GDM1 (cell line): Measurements from ENCODE around the gene HDAC1.
A peak's percentile ranks its signal among the peaks of the same experiment; 100 is the strongest.

Experiments
- DNase-seq: peaks from one replicate; lab custom pipeline; 2025; lab: John Stamatoyannopoulos, UW

HDAC1 gene

DNA sequence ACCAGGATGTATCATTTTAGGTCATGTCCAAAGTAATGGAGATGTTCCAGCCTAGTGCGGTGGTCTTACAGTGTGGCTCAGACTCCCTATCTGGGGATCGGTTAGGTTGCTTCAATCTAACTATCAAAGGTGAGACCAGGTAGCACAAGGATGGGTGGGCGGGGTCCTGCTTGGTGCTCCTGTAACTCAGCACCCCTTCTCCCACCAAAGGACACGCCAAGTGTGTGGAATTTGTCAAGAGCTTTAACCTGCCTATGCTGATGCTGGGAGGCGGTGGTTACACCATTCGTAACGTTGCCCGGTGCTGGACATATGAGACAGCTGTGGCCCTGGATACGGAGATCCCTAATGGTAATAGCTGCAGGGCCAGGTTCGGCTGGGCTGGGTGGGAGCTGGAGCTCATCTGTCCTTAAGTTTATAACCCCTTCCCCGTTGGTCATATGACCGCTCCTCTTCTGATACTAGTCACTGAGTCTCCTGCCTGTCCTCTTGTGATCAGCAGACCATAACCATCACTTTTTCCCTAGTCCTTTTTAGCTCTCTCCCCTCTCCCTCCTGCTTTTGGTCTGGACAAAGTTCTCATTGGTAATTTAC, 38.8 kb downstream of the HDAC1 start:
- DNase-seq, result no peak

DNA sequence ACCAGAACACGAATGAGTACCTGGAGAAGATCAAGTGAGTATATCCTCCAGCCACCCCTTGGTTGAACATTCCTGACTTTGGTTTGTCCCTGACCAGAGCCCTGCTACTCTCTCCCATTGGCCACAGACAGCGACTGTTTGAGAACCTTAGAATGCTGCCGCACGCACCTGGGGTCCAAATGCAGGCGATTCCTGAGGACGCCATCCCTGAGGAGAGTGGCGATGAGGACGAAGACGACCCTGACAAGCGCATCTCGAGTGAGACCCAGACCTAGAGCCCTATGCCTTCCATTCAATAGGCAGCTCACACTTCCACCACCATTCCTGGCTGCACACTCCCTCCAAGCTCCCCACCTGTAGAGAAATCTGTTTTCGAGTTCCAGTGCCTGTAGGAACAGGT, 39.7 kb downstream of the HDAC1 start:
- no peak for DNase-seq

DNA sequence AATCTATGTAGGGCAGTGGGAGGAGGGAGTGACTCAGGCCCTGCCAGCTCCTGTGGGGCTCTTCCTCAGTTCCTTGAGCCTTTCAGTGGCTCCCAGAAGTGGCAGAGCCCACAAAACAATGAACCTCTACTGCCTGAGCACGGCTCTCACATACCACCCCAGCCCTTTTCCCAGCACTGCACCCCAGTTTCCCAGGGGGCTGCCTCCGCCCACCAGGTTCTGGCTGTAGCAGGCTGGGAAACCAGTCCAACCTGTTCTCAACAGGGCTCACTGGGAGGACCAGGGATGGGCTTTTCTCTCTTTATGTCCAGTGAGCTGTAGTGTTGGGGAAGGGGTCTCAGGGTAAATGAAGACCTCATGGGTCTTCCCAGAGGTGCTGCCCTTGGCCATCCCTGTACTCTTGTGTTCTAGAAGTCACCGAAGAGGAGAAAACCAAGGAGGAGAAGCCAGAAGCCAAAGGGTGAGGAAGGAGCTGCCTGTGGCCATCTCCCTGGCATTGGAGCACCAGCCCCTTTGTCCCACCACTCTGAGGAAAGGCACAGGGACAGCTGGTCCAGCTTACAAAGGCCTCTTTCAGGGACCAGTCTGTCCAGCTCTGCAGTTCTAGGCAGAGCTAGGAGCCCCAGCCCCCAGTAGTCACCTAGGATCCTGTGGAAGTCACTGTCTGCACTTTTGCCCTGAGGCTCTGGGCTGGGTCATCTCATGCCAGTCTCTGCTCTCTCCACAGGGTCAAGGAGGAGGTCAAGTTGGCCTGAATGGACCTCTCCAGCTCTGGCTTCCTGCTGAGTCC, 40.6 kb downstream of the HDAC1 start:
- no peak for DNase-seq

DNA sequence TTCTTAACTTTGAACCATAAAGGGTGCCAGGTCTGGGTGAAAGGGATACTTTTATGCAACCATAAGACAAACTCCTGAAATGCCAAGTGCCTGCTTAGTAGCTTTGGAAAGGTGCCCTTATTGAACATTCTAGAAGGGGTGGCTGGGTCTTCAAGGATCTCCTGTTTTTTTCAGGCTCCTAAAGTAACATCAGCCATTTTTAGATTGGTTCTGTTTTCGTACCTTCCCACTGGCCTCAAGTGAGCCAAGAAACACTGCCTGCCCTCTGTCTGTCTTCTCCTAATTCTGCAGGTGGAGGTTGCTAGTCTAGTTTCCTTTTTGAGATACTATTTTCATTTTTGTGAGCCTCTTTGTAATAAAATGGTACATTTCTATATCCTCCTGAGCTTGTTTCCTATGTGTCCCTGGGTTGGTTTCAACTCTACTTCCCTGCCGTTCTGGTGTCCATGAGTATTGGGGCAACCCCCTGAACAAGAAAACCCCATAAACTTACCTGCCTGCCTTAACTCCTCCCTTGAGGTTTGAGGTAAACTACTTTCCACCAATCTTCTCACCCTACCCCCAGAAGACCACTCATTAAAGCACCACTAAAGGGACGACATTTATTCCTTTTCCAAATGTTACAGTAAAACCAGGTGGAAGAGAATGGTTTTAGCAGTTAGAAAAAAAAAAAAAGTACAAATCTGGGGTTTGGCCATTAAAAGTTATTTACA, 41.5 kb downstream of the HDAC1 start:
- DNase-seq, result no peak

DNA sequence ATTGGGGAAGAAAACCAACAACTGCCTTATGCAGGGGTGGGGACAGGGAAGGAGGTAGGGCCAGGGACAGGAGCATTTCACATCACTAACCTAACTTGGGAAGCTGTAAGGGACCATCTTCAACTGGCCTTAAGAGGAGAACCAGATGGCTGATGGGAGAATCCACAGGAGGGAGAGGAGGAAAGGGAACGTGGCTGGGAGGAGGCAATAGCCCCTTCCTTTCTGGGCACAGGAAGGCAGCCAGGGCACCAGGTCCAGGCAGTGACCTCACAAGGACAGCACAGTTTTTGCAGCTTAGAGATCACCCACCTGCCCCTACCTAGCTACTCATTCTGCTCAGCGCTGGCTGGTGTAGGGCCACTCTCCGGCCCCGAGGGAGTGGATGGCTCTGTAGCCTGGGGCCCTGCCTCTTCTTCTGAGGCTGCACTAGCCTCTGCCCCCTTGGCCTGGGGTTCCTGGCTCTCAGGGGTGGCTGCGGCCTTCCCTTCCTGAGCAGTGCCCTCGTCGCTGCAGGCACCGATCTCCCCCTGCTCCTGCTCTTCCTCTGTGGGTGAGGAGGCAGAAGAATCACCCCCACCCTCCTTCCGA, 42.5 kb downstream of the HDAC1 start:
- DNase-seq, result no peak

DNA sequence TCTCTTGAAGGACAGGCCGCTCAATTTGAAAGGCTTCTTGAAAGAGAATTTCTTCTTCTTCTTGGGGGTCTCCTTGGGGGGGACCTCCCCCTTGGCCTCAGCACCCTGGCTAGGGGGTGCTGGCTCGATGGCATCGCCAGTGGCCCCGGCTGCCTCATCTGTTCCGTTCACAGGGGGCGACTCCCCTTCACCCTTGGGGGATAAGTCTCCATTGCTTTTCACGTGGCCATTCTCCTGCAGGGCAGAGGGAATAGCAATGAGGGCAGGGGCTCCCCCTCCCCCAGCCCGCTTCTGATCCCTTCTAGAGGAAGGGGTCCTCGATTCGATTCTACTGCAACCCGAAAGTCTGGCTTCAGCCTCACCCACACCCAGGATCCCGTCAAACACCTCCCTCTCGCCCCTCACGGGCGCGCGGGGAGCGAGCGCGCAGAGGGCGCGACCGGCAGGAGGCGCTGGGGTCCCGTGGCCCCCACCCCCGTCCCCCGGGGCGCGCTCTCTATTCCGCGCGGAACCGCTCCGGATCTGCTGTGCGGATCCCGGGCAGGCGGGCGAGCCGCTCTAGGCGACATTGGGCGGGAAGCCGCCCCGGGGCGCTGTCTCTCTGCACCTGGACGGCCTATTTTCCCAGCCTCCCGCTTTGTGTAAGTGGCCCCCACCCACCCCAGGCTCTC, 43.1 kb downstream of the HDAC1 start:
- peak; percentile 44 for DNase-seq

DNA sequence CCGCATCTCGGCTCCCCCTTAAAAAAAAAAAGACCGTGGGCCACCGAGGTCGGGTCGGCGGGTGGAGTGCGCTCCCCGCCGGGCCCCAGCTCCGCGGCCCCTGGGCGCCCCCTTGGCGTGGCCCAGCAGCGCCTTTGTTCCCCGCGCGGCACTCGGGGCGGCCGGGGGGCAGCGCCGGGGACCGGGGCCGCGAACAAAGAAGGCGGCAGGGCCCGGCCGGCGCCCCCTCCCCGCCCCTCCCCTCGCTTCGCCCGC, 43.6 kb downstream of the HDAC1 start:
- DNase-seq, result no peak

DNA sequence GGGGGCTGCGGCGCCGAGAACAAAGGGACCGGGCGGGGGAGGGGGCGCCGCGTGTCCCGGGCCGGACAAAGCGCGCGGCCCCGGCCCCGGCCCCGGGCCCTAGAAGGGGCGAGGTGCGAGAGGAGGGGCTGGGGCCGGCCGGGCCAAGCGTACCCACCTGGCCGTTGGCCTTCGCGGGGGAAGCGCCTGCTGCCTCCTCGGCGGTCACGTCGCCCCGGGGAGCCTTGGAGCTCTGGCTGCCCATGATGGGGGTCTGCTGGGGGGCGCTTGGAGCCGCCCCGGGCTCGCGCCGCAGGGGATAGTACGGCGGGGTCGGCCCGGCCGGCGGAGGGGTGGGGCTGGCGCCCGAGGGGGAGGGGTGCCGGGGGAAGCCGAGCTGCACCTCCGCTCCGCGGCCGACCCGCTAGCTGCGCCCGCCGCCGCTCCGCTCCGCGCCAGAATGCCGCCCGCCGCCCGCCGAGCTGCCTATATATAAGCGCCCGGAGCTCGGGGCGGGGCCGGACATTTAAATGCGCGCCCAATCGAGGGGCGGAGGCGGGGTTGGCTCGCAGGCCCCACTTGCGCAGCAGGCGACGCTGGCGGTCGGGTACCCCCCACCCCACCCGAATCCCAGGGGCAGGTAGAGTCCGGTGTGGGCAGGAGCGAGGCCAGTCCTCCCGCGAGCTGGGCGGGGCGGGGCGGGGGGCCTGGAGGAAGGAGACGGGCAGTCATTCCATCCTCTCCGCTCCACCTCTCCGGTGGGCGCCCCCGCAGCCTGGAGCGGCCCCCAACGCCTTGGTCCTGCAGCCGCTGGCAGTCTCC, 44.1 kb downstream of the HDAC1 start, which contains the start of gene MARCKSL1:
TSS of gene MARCKSL1 (minus strand) at position 444 of the 801 bp plus-strand sequence. CDS start at position 244, 200 bp downstream.
- DNase-seq, result peak; percentile 53

DNA sequence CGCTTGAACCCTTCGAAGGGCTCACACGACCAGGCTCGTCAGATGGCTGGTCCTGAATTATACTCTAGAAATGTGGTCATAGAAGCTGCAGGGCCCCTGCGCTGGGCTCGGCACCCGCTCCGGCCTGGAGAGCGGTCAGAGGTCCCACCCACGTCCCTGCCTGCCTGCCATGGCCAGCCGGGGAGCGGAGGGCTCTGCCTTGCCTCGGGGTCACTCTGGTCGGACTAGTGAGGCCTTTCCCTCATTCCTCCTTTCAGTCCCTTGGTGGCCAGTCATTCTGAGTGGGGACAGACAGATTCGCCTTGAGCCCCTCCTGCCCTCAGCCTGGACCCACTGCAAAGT, 44.7 kb downstream of the HDAC1 start:
- DNase-seq, result no peak

DNA sequence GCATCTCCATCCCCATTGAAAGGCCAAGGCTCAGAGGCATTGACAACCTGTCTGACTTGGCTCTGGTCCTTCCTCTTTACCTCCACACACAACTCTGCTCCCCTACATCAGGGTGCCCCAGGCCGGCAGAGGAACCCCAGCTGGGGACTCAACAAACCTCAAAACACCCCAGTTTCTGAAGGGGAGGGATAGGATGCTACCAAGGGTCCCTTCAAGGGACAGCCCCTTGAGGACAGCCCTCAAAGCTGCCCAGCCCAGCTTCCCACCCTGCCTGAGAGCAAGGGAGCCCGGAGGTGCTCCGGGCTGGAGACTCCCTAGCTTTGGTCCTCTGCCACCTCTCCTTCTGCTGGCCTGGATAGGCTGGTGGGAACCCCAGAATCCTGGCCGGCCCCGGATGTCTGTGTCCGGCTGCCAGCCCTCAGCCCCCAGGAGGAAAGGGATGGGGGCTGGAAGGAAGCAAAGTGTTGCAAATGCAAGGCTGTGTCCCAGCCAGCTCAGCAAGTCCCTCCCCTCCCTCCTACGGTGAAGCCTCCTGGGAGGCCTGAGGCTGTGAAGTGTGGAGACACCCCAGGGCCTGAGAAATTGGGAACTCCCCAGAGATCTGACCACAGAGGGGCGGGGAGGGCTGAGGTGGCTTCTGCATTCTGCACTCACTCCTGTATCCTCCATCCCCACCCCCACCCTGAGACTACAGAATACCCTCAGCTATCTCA, 45.2 kb downstream of the HDAC1 start:
- peak; percentile 67 for DNase-seq

DNA sequence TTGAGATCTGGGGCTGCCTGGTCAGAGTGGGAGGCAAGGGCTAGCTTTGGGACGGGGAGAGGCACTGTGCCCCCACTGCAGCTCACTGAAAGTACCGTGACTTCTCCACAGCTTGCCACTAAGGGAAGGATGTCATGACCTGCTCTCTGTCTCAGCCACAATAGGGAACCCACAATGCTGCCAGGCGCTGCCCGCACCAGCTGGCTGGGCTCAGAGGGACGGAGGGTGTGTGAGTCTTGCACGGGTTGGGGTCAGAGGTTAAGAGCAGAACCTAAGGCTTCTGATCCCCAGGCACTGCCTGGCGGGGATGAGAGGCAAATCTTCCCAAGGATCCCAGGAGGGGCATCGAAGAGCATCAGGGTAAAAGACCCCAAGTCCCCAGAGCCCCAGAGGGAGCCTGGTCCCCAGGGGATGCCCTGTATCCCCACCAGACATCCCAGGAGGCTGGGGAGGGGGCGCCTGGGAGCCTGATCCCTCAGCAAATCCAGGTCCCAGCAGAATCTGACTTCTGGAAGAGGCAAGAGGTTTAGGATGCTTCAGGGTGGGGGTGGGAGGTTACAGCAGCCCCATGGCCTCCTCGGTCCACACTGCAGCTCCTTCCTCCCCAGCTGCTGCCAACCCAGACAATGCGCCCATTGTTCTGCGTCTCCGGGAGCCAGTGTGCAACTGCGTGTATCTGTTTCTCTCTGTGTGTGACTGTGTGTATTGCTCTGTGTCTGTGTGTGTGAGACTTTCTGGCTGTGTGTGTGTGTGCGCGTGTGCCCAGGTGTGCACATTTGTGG, 46.2 kb downstream of the HDAC1 start:
- peak; percentile 64 for DNase-seq

DNA sequence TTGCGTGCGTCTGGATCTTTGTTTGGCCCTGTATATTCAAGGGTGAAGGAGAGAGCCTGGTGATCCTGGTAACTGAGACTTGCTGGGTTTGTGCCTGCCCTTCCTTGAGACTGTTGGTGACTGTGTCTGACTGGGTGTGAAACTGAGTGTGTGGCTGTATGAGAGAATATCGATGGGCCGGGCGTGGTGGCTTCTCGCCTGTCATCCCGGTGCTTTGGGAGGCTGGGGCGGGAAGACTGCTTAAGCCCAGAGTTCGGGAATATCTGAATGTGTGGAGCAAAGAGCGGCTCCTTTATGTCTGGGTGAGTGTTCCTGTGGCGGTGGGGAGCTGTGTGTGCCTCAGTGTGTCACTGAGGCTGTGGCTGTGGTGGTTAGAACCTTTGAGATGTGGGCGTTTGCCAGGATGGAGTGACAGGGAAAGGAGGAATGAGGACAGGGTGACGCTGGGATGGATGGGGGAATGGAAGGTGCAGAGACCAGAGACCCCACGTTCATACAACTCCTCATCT, 46.8 kb downstream of the HDAC1 start:
- no peak for DNase-seq

DNA sequence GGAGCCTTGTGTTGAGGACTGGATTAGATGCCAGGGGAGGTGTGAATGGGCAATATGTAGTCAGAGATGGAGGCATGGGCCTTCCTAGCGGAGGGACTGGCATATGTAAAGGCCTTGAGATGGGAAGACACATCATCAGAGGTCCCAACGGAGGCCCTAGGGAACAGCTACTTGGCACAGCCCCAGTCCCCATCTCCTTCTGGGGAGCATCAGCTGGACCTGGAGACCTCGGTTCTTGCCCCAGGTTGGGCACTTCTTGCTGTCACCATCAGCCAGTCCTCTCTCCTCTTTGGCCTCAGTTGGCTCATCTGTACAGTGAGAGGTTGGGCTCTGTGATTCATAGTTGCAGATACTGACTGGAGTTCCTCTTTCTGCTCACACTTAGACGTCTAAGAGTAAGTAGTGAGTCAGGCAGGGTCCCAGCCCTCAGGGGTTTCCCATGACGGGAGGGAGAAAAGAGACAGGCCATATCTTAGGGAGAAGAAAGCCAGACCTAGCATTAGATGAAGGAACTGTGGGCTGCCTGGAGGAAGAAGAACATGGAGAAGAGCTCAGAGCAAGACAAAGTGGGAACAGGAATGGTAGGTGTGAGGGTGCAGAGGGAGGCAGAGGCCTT, 47.6 kb downstream of the HDAC1 start:
- peak; percentile 50 for DNase-seq

DNA sequence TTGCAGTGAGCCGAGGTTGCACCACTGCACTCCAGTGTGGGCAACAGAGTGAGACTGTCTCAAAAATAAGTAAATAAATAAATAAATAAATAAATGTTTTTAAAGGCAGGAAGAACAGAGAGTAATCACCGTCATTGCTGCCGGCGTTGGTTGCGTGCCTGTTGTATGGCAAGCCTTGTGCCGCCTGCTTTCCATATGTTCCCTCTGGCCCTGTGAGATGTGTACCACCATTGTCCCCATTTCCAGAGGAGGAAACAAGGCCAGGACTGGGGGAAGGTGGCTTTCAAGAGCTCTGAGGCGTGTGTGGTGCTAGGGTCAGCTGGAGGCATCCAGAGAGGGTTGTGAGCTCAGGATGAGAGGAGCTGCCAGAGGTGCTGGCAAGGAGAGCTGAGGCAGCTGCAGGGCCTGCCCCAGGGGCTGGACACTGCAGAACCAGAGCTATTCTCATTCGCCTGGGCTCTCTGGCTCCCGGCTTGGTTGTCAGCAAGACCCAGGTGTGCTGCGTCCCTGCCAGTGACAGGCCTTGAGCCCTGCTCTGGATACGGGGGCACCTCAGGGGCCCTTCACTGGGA, 49.4 kb downstream of the HDAC1 start:
- DNase-seq, result no peak

DNA sequence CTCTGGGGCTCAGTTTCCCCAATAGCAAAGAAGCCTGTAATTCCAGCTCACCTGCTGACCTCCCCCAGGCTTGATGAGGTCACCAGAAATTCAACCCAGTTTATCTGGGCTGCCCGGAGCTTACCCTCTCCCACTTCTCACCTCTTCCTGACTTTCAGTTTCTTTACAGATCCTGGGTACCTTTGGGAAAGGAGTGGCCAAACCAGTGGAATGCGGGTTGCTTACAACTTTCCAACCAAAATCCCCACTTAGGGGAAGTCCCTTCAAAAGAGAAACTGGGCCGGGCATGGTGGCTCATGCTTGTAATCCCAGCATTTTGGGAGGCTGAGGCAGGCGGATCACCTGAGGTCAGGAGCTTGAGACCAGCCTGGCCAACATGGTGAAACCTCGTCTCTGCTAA, 50.1 kb downstream of the HDAC1 start:
- DNase-seq, result no peak

DNA sequence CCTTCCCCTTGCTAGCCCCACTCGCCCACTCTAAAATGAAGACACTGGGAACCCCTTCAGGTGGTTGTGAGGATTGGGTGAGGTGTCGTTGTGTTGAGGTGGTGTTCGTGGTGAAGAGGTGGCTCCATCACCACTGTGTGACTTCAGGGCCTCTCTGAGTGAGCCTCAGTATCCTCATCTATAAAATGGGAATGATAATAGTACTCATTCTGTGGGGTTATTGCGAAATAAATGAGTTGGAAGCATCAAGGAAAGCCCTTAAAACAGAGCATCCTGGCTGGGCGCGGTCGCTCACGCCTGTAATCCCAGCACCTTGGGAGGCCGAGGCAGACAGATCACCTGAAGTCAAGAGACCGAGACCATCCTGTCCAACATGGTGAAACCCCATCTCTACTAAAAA, 50.8 kb downstream of the HDAC1 start:
- DNase-seq, result no peak

DNA sequence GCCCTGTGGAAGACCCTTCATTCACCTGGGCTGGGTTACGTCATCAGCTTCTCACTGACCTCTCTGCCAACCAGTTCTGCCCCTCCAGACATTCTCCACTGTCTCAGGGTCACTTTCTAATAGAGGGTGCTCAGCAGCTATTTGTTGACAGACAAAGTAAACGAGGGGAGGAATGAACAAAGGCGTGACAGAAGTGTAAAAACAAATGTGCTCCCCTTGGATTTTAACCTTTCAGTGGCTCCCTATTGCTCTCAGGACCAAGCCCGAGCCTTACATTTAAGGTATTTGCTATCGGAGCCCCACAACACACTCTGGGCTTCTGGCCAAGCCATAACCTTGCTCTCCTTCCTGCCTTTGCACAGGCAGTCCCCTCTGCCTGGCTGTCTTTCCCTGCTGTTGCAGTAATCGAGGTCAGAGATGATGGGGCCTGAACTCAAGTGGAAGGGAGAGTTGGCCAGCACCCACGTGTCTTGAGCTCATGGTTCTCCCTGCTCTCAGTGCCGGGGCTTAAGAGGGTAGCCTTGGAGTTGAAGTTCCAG, 53.5 kb downstream of the HDAC1 start:
- DNase-seq, result peak; percentile 51

DNA sequence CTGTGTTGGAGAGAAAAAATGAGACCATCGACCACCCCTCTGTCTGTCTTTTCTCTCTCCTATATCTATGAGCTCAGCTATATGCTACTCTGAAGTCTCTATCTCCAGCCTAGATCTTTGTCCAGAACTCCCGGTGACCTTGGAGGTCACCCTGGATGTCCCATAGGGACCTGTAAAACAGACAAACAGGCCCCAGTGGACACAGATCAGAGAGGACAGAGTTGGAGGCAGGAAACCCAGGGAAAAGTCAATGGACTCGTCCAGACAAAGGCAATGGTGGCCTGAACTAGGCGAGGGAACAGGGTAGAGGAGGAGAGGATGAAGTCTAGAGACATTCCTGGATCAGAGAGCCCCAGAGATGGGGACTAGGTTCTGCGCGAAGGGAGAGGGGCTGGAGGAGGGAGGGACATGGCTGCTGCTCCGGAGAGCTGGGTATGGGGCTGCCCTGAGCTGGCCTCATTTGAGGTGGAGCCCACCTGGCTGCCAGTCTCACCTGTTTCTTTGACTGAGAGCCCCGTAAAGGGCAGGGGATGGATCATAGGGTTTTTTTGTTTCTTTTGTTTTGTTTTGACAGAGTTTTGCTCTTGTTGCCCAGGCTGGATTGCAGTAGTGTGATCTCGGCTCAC, 54.8 kb downstream of the HDAC1 start:
- DNase-seq, result no peak
